Islet precursor cell (in vitro differentiated cells): ENCODE results near the gene BCAR3.
A peak's percentile ranks its signal among the peaks of the same experiment; 100 is the strongest.
"Not testable (repeated sequence)": the region's sequence is repeated elsewhere in the genome, so short reads cannot be mapped to it uniquely, and the experiment has no call there.

Source experiments
- DNase-seq: peaks from one replicate; pipeline ENCODE4 v3.0.0-alpha.2; 2018

Gene BCAR3

DNA sequence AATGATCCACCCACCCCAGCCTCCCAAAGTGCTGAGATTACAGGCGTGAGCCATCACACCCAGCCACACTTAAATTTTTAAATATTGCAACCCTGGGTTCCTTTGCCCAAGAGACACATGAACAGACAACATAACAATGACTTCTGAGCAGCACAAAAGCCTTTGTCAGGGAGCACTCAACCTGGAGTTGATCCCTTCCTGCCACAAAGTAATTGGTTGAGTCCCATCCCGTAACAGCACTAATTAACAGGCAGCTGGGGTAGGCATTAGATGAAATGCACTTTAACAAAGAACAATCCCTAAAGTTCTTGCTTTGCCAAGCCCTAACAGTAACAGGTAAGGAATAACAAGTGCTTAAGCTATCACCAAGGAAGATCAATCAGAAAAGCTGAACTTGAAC is 5.9 kb upstream of the BCAR3 start:
- DNase-seq, result no peak

DNA sequence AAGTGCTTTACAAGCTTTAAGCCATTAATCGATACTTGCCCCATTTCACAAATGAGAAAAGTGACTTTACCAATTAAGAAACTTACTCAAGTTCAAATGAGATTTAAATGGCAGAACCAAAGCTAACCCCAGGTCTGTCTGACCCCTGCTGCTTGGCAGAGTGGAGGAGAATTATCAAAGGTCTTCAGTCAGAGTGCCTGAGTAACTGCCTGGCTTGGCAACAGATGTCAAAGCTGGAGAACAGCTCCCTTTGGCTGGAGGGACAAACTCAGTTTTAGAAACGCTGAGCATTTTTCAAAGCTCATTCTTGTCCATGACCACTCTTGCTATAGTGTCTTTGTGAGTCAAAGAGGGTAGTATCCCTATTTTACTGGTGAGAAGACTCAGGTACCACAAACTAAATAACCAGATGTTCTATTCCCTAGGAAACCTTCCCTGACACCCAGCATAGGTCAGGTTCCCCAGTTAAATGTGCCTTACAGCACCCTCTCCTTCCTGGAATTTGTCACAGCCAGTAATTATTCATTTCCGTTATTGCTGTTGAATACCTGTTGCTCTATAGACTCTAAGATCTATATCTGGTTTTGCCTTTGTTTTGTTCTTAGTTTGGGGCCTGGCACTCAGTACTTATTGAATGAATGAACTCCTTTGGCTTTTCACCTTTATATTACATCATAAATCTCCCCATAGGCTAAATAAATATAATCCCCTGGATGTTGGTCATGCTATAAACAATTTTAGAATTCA is 5.0 kb upstream of the BCAR3 start:
- DNase-seq, result no peak

DNA sequence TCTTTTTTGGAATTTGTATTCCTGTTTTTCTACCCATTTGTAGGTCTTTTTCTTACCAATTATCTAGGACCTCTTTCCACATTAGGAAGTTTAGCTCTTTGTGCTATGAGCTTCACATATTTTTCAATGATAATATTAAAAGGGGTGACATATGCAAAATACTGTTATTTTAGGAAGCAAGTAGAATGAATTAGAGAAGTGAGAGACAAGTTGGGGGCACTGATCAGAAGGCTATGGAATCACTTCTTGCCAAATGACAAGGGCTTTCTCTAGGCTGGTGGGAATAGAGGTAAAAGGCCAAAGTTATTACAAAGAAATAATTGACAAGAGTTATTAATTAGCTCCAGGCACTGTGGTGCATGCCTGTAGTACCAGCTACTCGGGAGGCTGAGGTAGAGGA is 4.3 kb upstream of the BCAR3 start:
- DNase-seq, result no peak

DNA sequence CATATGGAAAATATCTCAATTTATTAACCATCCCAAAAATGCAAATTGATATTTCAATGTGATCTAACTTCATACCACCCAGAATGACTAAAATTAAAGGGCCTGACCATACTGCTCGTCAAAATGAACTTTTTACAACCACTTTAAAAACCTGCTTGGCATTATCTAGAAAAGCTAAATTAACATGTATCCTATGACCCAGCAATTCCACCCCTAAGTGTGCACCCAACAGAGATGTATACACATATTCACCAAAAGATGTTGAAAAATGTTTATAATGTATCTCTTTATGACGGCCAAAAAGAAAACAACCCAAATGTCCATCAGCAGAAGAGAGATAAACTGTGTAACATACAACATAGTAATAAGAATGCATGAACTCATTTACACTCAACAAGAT is 1.6 kb upstream of the BCAR3 start:
- no peak for DNase-seq

DNA sequence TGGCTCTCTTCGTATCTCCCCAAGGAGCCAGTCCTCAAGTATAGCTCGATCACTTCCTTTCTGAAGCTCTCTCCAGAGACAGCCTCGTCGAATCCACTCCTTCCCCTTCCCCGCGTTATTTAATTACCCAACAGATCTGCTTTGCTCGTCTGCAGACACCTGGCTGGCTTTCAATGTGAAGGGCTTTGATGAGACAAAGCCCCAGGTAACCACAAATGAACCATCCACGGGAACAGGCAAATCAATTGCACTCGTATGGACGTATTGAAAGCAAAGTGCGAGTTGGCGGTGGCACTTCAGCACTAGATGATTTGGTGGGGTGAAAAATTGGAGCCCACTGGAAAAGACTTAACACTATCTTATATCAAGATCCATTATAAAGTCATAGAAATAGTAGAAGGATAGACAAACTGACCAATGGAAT is 364 bp upstream of the BCAR3 start:
- no peak for DNase-seq

DNA sequence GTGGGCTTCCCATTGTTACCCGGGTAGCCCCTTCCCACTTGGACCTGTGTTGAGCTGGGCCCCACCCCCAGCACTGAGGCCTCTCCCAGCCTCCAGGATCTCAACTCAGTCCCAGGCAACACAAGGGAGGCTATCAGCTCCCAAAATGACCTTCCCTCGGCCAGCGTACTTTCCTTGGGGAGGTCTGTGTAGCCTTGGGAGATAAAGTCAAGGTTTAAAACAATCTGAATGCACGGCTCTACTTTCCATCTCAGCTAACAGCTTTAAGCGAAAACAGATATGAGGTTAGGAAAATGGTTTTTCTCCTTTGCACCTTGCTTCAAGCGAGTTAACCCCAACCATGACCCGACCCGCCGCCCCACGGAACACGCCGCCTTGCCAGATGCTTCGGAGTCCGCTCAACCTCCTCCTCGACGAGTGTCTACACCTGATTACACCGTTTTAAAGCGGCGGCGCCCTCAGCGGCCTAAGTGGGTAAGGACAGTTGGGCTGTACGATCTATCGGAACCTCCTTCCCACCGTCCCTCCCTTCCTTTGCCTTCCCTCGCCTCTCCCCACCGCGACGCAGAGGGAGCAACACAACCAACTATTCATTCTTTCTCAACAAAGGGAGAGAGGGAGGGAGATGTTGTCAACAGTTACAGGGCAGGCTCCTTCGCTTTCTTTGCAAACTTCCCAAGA is 1.1 kb downstream of the BCAR3 start:
- DNase-seq, result peak; percentile 94

DNA sequence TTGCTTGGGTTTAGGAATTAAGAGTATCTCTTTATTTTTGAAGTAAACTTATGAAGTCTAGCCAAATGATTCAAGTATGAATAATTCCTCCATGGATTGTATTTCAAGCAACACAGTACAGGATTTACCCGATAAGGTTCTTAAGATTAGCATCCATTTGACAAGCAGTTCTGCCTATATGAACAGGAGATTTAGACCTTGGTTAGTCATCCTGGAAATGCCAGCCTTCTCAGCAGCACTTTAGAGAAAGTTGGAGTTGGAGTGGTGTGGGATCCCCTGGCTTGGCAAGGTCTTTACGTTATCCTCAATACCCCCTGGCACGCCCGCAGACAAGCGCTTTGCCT is 1.6 kb downstream of the BCAR3 start:
- no peak for DNase-seq

DNA sequence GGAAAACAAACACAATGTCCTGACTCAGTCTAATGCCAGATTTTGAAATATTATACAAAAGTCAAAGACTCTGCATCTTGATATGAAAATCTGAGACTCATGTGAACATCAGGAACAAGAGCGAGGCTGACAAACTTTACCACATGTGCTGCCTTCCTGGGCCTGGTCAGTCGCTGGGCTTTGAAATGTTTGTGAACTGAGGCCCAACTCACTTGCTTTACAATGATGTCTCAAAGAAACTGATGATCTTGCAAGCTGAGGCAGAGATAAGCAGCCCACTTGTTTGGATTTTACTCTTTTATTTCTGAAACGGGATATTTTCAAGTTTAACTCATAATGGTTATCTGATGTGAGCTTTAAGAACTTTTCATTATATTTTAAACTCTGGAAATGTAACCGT is 2.1 kb downstream of the BCAR3 start:
- DNase-seq, result peak; percentile 28

DNA sequence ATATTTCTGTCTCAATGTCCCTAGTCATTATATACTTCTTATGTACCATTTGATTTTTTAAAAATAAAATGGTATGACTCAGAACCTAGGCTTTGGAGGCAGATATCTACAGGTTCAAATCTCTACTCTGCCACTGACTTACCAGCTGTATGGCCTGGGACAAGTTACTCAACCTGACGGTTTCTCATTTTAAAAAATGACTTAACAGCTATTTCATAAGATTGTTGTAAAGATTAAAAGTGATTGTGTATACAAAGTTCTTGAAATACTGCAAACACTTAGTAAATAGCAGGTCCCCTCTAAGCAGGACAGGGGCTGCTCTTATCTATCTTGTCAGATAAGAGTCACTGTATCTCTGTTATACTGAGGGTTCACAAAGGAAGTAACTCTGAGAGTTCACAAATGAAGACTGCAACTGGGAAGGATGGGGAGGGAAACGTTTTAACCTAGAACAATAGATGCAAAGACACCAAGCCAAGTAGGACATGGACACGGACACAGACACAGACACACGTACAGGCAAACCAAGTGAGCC is 2.6 kb downstream of the BCAR3 start:
- peak; percentile 27 for DNase-seq

DNA sequence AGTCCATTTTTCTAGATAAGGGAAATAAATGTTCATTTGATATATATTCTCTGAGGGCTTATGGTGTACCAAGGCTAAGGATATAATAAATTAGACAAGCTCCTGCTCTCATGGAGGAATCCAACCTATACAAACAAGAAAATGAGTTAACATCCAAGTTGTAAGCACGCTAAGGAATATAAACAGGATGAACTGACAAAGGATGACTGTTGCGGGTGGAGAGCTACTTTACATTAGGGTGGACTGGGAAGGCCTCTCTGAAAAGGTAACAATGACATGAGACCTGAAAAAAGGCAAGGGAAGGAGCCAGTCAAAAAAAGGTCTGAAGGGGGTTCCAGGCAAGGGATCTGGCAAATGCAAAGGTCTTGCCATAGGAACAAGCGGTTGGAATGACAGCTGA is 3.1 kb downstream of the BCAR3 start:
- DNase-seq, result peak; percentile 30

DNA sequence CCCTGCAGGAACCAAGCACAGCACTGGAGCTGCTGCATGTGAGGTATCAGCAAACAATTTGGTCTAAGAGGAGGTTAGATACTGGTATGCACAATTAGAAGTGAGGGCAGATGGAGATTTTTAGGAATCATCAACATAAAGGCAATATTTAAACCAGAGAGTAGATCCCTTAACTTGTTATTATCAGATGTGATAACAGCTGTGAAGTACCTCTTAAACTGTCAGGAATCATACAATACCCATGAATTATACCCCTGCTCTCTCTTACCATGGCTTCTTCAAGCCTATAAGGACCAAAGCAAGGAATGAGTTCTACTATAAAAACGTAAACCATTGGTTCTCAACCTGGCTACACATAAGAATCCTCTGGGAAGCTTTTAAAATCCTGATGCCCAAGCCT is 3.9 kb downstream of the BCAR3 start:
- peak; percentile 17 for DNase-seq

DNA sequence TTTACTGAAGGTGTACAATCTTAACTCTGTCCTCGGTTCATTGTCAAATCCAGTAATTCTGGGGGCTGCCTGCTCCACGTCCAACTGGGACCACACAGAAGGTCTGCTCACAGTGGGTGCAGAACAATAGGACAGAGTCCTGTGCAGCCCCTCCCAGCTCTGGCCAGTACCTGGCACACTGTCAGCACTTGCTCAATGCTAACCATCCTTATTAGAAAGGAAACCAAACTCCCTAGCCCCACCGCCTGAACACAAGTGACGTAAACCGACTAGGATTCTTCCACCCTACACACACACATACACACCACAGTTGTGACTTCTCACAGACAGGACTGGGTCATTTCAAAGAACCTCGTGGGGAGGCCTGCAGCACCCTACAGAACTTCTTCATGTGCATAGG is 5.2 kb downstream of the BCAR3 start:
- DNase-seq, result peak; percentile 34

DNA sequence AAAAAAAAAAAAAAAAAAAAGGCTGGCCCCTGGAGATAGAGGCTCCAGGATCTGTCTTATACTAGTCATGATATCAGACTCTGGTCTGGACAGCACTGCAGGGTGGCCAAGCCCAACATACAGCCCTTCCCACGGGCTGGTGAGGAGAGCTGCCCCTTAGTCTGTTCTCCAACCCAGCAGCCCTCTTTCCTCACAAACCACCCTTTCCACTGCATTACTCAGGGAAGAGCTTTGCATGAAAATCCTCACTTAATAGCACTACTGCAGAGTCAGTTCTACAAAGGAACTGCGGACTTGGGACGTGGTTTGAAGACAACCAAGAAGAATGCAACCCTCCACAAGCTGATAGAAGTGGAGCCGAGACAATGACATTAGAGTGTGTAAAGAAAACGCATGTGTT is 5.7 kb downstream of the BCAR3 start:
- DNase-seq, result peak; percentile 40

DNA sequence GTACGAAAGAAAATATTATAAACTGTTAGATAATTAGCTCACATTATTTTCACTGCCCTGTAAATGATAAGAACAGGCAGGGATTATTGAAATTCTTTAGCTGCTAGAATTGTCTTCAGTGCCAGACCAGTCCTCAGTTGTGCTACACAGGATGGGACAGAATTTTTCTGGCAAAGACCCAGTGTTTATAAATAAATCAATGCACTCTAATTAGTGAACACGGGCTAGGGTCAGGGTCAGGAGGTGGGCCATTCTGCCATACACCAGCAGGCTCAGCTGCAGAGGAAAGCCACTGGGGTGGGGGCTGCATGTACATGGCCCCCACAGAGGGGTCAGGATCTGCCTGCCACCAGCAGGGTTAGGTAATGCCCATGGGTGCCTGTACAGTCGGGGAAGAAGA is 6.4 kb downstream of the BCAR3 start:
- peak; percentile 32 for DNase-seq

DNA sequence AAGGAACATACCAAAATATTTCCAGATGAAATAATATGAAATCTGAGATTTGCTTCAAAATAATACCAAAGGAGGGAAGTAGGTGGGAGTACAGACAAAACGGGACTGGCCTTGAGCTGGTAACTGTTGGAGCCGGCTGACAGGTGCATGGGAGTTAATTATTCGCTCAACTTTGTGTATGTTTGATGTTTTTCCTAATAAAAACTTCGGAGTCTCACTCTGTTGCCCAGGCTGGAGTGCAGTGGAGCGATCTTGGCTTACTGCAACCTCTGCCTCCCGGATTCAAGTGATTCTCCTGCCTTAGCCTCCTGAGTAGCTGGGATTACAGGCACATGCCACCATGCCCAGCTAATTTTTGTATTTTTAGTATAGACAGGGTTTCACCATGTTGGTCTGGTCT is 7.6 kb downstream of the BCAR3 start:
- DNase-seq, result not testable (repeated sequence)

DNA sequence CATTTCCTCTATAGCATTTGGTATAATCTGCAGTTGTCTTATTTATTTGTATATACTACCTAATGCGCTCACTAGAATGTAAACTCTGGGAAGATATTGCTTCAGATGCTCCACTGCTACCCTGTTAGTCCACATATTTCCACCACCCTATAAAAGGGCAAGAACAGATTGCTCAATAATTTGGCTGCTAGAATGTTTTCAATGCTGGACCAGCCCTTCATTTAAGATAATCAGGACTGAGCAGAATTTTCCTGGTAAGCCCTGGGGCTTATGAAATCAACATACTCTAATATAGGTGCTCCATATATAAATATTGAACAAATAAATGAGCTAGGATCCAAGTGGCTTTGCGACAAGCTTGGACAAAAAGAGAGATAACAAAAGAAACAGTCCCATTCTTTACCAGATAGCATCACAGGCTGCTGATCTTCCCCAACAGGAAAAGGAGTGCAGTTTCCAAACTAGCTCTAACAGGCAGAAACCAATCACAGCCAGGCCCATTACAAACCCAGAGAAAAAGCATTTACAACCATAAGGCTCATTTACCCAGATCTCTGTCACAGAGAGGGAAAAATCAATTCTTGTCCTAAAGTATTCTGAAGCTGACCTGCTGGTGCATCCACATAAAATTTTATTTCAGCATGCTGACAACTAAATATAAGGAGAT is 8.3 kb downstream of the BCAR3 start:
- no peak for DNase-seq

DNA sequence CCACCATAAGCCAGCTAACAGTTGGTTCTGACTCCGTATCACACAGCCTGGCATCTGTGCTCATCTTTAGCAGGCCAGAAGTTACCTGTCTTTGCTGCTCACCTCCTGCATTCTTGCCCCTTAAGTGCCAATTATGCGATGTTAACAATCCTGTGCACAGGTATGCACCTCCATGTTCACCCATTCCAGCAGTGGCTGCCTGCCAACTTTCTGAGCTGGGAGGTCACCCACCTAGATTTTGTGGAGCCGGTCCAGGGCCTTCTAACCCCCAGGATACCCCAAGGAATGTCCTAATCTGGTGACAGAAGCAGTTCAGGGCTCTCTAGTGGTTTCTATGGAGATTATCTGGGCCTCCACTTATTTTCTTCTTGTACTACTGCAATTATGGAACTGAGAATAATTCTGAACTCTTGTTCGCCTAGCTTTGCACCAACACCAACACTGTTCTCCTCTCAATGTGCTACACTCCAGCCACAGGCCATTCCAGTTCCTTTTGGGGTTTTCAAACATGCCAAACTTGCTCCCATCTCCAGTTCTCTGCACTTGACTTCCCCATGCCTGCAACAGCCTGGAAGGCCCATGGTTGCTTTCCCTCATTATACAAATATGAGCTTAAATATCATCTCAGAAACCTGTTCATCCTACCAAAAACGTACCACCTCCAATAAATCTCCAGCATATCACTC is 9.0 kb downstream of the BCAR3 start:
- DNase-seq, result no peak

DNA sequence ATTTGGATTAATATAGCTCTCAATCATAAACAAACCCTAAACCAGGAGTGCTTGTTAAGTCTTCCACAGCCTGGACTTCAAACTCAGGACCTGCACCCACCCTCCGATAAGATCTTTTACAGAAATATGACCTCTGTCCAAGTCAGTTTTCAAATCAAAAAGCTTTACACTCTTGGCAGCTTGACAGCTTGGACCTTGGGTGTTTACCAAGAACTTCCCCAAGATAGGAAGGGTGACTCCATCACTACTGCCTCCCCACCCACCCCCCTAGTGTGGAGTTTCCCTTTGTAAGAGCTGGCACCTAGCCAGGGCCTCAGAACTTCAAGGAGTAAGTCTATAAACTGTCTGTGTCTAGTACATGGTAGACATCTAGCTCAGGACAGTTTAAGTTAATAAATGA is 9.6 kb downstream of the BCAR3 start:
- DNase-seq, result no peak

DNA sequence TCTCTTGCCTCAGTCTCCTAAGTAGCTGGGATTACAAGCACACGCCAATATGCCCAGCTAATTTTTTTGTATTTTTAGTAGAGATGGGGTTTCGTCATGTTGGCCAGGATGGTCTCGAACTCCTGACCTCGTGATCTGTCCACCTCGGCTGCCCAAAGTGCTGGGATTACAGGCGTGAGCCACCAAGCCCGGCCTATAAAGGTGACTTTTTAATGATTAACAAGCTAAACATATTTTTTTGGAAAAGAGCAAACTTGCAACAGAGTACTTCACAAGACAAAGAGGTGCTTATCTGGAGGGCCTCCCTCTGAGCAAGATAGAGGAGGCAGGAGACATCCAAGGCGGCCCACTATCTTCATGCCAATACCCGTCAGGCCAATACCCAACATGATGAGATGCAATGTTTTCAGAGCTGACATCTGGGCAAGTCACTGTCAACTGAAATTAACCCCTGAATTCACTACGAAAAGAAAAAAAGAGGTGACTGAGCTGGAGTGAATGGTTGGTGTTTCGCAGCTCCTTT is 10.5 kb downstream of the BCAR3 start:
- DNase-seq, result no peak

DNA sequence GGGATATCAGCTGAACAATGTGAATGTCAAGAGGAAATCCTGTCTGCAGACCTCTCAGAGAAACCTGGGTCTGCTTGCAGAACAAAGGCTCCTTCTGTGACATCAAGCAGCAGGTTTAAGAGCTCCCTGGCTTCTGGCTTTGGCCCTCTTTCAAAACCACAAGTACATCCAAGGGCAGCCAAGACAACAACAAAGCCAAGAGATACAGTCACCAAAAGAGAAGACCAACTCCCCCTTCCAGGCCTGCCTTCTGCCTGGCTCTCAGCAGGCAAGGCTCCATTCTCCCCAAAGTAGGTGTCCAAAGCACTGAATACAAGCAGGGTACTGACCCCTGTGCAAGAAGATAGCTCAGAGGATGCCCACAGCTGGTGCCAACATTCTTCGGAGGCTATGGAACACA is 11.5 kb downstream of the BCAR3 start:
- DNase-seq, result peak; percentile 85

DNA sequence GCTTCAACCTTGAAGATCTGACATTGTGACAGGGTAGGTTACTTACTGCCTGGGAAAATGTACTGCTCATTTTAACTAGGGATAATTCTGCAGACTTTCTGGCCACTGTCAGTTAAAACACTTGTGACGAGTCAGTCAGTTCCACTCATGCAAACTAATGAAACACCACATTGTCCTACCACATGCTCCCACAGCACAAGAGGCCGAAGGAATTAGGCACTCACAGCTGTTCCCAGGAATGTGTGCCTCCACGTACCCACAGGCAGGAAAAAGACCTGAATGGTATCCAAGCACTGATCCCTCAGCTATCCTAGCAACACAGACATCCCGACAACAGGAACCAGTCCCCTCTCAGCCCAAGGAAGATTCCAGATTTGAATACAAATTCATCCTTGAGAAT is 12.3 kb downstream of the BCAR3 start:
- peak; percentile 70 for DNase-seq

DNA sequence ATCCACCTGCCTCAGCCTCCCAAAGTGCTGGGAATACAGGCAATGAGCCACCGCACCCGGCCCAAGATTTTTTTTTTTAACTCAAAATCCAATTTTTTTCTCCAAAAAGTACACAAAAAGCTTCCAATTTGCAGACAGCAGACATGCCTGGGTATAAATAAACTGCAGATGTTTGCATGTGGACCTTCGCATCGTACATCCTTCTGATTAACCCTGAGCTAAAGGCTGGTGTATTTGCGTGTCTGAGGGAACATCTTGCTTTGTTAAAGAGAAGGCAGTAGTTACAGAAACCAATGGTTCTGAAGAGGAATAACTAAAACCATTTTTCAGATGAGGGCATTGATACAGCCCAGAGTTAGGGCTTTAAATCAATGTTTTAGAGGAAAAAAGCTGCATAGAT is 12.7 kb downstream of the BCAR3 start:
- DNase-seq, result no peak

DNA sequence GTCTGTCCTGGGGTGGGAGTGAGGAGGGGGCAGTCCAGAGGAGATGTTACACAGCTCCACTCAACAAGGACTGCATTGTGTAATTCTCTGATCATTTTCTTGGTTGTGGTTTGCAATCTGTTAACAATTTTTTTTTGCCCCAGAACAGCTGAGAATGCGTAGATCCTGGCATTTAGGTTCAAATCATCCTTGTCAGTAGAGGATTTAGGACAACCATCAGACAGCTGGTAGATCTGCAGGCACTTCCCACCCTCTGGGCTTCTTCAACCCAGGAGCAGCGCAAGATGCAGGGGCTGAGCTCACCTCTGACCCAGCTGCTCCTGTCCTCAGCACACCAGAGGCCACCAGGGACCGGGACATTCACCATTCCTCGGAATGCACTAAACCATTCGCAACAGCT is 13.5 kb downstream of the BCAR3 start:
- peak; percentile 81 for DNase-seq
